SK-N-SH treated with all-trans-retinoic acid at 6 μM for 48 hours (cell line): ENCODE results near the gene ZC2HC1C.
"Not testable (repeated sequence)": the region's sequence is repeated elsewhere in the genome, so short reads cannot be mapped to it uniquely, and the experiment has no call there.

ENCODE experiments used
- CREB5 ChIP-seq: fragments of 250-450 bp; sonication (Bioruptor Pico); IDR thresholded peaks from 2 replicates; pipeline ENCODE4 v1.5.1; 2020; ENCODE audit warnings: low read depth, mild to moderate bottlenecking, moderate library complexity
- ESRRG ChIP-seq: fragments of 250-450 bp; sonication (Bioruptor Pico); IDR thresholded peaks from 2 replicates; pipeline ENCODE4 v1.6.1; 2021; ENCODE audit warnings: mild to moderate bottlenecking
- GLIS3 ChIP-seq: fragments of 250-450 bp; sonication (Bioruptor Pico); IDR thresholded peaks from 2 replicates; pipeline ENCODE4 v1.5.0; 2020; ENCODE audit warnings: mild to moderate bottlenecking, moderate library complexity
- ISL1 ChIP-seq: fragments of 250-450 bp; sonication (Bioruptor Pico); IDR thresholded peaks from 2 replicates; pipeline ENCODE4 v2.1.2; 2022; ENCODE audit warnings: mild to moderate bottlenecking, moderate library complexity
- OSR1 ChIP-seq: fragments of 250-450 bp; sonication (Bioruptor Pico); IDR thresholded peaks from 2 replicates; pipeline ENCODE4 v1.8.0; 2022; ENCODE audit warnings: moderate library complexity, mild to moderate bottlenecking, inconsistent platforms
- PATZ1 ChIP-seq: fragments of 250-450 bp; sonication (Bioruptor Pico); IDR thresholded peaks from 2 replicates; pipeline ENCODE4 v1.8.0; 2020; ENCODE audit warnings: mild to moderate bottlenecking, moderate library complexity, borderline replicate concordance
- PPARA ChIP-seq: fragments of 250-450 bp; sonication (Bioruptor Pico); IDR thresholded peaks from 2 replicates; pipeline ENCODE4 v1.5.0; 2020; ENCODE audit warnings: mild to moderate bottlenecking, borderline replicate concordance
- RARB ChIP-seq: fragments of 250-450 bp; sonication (Bioruptor Pico); IDR thresholded peaks from 2 replicates; pipeline ENCODE4 v1.8.0; 2021; ENCODE audit warnings: mild to moderate bottlenecking, moderate library complexity
- TCF4 ChIP-seq: fragments of 250-450 bp; sonication (Bioruptor Pico); IDR thresholded peaks from 2 replicates; pipeline ENCODE4 v1.8.0; 2021; ENCODE audit warnings: mild to moderate bottlenecking, moderate library complexity, borderline replicate concordance
- TOX ChIP-seq: fragments of 250-450 bp; sonication (Bioruptor Pico); IDR thresholded peaks from 2 replicates; pipeline ENCODE4 v1.8.0; 2021; ENCODE audit warnings: mild to moderate bottlenecking, moderate library complexity, borderline replicate concordance
- ZFP30 ChIP-seq: fragments of 450-650 bp; formaldehyde crosslinking; IDR thresholded peaks from 2 replicates; pipeline ENCODE4 v1.5.0; 2022; ENCODE audit warnings: mild to moderate bottlenecking, moderate library complexity

DNA sequence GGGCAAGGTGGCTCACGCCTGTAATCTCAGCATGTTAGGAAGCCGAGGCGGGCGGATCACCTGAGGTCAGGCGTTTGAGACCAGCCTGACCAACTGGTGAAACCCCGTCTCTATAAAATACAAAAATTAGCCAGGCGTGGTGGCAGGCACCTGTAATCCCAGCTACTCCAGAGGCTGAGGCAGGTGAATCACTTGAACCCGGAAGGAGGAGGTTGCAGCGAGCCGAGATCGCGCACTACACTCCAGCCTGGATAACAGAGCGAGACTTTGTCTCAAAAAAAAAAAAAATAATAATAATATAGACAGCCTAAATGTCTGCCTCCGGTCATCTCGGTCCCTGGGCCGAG lies 58.0 kb downstream of the ZC2HC1C start:
- TF ChIP-seq PATZ1; RARB (CRISPR knock-in tag); ZFP30 (CRISPR knock-in tag); ESRRG (CRISPR knock-in tag); TCF4 (CRISPR knock-in tag); CREB5; ISL1 (CRISPR knock-in tag); TOX (CRISPR knock-in tag); GLIS3 (CRISPR knock-in tag); PPARA (CRISPR knock-in tag); OSR1 (CRISPR knock-in tag): not testable (repeated sequence)
